K562 (cell line): ENCODE data around the gene DYRK1A. TPM values are rescaled to one million over a fixed set of nuclear protein-coding genes. Genes with fewer than 3 reads are reported as not detected.

Experiments
- BMI1 ChIP-seq: fragments of 150-350 bp; IDR thresholded peaks from 2 replicates; pipeline ENCODE4 v1.6.1; 2014; ENCODE audit warnings: low read length
- BRCA1 ChIP-seq, 2 experiments: fragments of 450-650 bp in 1 of 2; sonication (generic) in 1 of 2; formaldehyde crosslinking in 1 of 2; IDR thresholded peaks; 2 replicates each; pipeline versions ENCODE4 v1.5.0 to v1.6.1; 2017 to 2020; ENCODE audit warnings: mild to moderate bottlenecking in 1 of 2, missing genetic modification reagents in 1 of 2
- CREM ChIP-seq: IDR thresholded peaks from 2 replicates; pipeline ENCODE4 v1.6.1; 2014; ENCODE audit warnings: antibody characterized with exemption, low read depth
- GABPB2 ChIP-seq: fragments of 250-450 bp; sonication (Bioruptor Pico); conservative IDR thresholded peaks from 2 replicates; pipeline ENCODE4 v1.5.1; 2021; ENCODE audit warnings: mild to moderate bottlenecking
- GMEB1 ChIP-seq: fragments of 250-450 bp; sonication (Bioruptor Pico); IDR thresholded peaks from 2 replicates; pipeline ENCODE4 v1.4.0; 2020; ENCODE audit warnings: mild to moderate bottlenecking
- HCFC1 ChIP-seq: IDR thresholded peaks from 2 replicates; pipeline ENCODE4 v1.6.1; 2012; ENCODE audit warnings: low read depth, low read length, improper control_type of control experiment
- HES1 ChIP-seq: fragments of 450-650 bp; IDR thresholded peaks from 2 replicates; pipeline ENCODE4 v1.6.1; 2016; ENCODE audit warnings: low read depth, mild to moderate bottlenecking, moderate library complexity
- HEY1 ChIP-seq: fragments of 250-450 bp; sonication (Bioruptor Pico); IDR thresholded peaks from 2 replicates; pipeline ENCODE4 v1.5.0; 2020; ENCODE audit warnings: mild to moderate bottlenecking, moderate library complexity, borderline replicate concordance
- HNRNPH1 ChIP-seq: fragments of 200-400 bp; formaldehyde crosslinking; optimal IDR thresholded peaks from 2 replicates; pipeline ENCODE3; 2017; ENCODE audit warnings: low read depth, mild to moderate bottlenecking, low read length, moderate library complexity
- MCM3 ChIP-seq: fragments of 450-650 bp; IDR thresholded peaks from 2 replicates; pipeline ENCODE4 v1.6.1; 2016
- NFE2 ChIP-seq: IDR thresholded peaks from 2 replicates; pipeline ENCODE4 v1.6.1; 2014; ENCODE audit warnings: antibody characterized with exemption, low read depth
- NR2F6 ChIP-seq: fragments of 450-650 bp; formaldehyde crosslinking; IDR thresholded peaks from 2 replicates; pipeline ENCODE4 v1.4.0; 2020; ENCODE audit warnings: mild to moderate bottlenecking
- PHF8 ChIP-seq: fragments of 200-600 bp; sonication (generic); IDR thresholded peaks from 2 replicates; pipeline ENCODE4 v1.6.1; 2012; ENCODE audit warnings: mixed run types, mild to moderate bottlenecking, inconsistent platforms, low read length, moderate library complexity, borderline replicate concordance
- PPARD ChIP-seq: fragments of 250-450 bp; sonication (Bioruptor Pico); IDR thresholded peaks from 2 replicates; pipeline ENCODE4 v1.8.0; 2022; ENCODE audit warnings: inconsistent platforms, mild to moderate bottlenecking, moderate library complexity
- PYGO2 ChIP-seq: fragments of 450-650 bp; IDR thresholded peaks from 2 replicates; pipeline ENCODE4 v1.6.1; 2016; ENCODE audit warnings: mild to moderate bottlenecking, missing genetic modification characterization, moderate library complexity, missing compliant biosample characterization
- RBM39 ChIP-seq: fragments of 200-400 bp; formaldehyde crosslinking; optimal IDR thresholded peaks from 2 replicates; pipeline ENCODE3; 2018; ENCODE audit warnings: low read depth, low read length
- RCOR1 ChIP-seq, 2 experiments: IDR thresholded peaks; 2 replicates each; pipeline ENCODE4 v1.6.1; 2012; ENCODE audit warnings: low read depth in 2 of 2, low read length in 2 of 2, borderline replicate concordance in 1 of 2, improper control_type of control experiment in 1 of 2
- SIX5 ChIP-seq, 2 experiments: IDR thresholded peaks; 2 replicates each; pipeline ENCODE4 v1.6.1; 2011; ENCODE audit warnings: low read length in 2 of 2, borderline replicate concordance in 1 of 2, low read depth in 1 of 2, mild to moderate bottlenecking in 1 of 2, moderate library complexity in 1 of 2; ENCODE audit not compliant: insufficient read depth in 1 of 2
- SMAD4 ChIP-seq: fragments of 250-450 bp; sonication (Bioruptor Pico); conservative IDR thresholded peaks from 2 replicates; pipeline ENCODE4 v1.8.0; 2021; ENCODE audit warnings: inconsistent platforms, mild to moderate bottlenecking, moderate library complexity
- SRSF9 ChIP-seq: fragments of 200-400 bp; formaldehyde crosslinking; IDR thresholded peaks from 2 replicates; pipeline ENCODE4 v1.6.1; 2017; ENCODE audit warnings: low read depth, low read length, borderline replicate concordance
- TBL1XR1 ChIP-seq, 2 experiments: IDR thresholded peaks; 2 replicates each; pipeline ENCODE4 v1.6.1; 2012; ENCODE audit warnings: improper control_type of control experiment in 2 of 2, low read length in 2 of 2, mild to moderate bottlenecking in 1 of 2
- THAP7 ChIP-seq: fragments of 250-450 bp; sonication (Bioruptor Pico); IDR thresholded peaks from 2 replicates; pipeline ENCODE4 v1.5.0; 2021
- ZC3H11A ChIP-seq: IDR thresholded peaks from 2 replicates; pipeline ENCODE4 v1.6.1; 2012; ENCODE audit warnings: low read depth, low read length, improper control_type of control experiment
- ZNF146 ChIP-seq: IDR thresholded peaks from one replicate; pipeline ENCODE4 v1.6.1; 2018; ENCODE audit warnings: missing compliant biosample characterization; ENCODE audit not compliant: unreplicated experiment
- ZNF239 ChIP-seq: fragments of 250-450 bp; sonication (Bioruptor Pico); IDR thresholded peaks from 2 replicates; pipeline ENCODE4 v1.4.0; 2020; ENCODE audit warnings: mild to moderate bottlenecking
- ZNF3 ChIP-seq: fragments of 250-450 bp; sonication (Bioruptor Pico); IDR thresholded peaks from 2 replicates; pipeline ENCODE4 v1.5.0; 2021; ENCODE audit warnings: mild to moderate bottlenecking, moderate library complexity
- ZNF347 ChIP-seq: fragments of 450-650 bp; formaldehyde crosslinking; IDR thresholded peaks from 2 replicates; pipeline ENCODE4 v1.4.0; 2020; ENCODE audit warnings: low read depth, mild to moderate bottlenecking, moderate library complexity
- ZNF408 ChIP-seq: fragments of 250-450 bp; sonication (Bioruptor Pico); IDR thresholded peaks from 2 replicates; pipeline ENCODE4 v1.4.0; 2020; ENCODE audit warnings: low read depth, mild to moderate bottlenecking, moderate library complexity
- polyA plus RNA-seq, 8 experiments: library from polyadenylated mRNA; depleted of rRNA in 4 of 8; stranded (reverse) in 5 of 8; unstranded in 3 of 8; fragments of >200 nt; fragmentation: Nextera tagmentation in 2 of 8; fragmentation: Illumina TruSeq in 1 of 8; extraction: Ambion mirVana in 2 of 8; extraction: Trizol in 1 of 8; gene quantifications; 2 replicates each; pipeline versions ENCODE4 v1.2.1 to v1.2.3, GENCODE V29; 2011 to 2014; ENCODE audit warnings: inconsistent platforms in 1 of 8, missing spikeins in 1 of 8
- total RNA-seq, 7 experiments: library from RNA; depleted of rRNA in 6 of 7; stranded (reverse); fragments of >200 nt in 6 of 7; fragmentation: Illumina TruSeq in 2 of 7; extraction: Trizol in 2 of 7; gene quantifications; 2 replicates each; pipeline versions ENCODE4 v1.2.1 to v1.2.3, GENCODE V29; 2011 to 2021; ENCODE audit warnings: low replicate concordance in 1 of 7

The DYRK1A gene
- total and polyA plus RNA-seq, 9 of the 15 experiments (the other 6 are each of a cell fraction or from before 2014, with no cell fraction given), result 3.7 to 64.8 (median 42.3) TPM

- TF ChIP-seq SMAD4 (CRISPR knock-in tag) (no peak), THAP7 (CRISPR knock-in tag) (no peak), BMI1 (no peak), PHF8 (no peak), ZNF347 (CRISPR knock-in tag) (no peak), HEY1 (CRISPR knock-in tag) (no peak), PYGO2 (tag) (no peak), GABPB2 (CRISPR knock-in tag) (no peak), NR2F6 (no peak), HNRNPH1 (no peak), TBL1XR1 (IDR thresholded peaks at IDR 0.05; ENCODE audit: low read length in 2 of 2) (no peak), PPARD (CRISPR knock-in tag) (no peak), SIX5 (IDR thresholded peaks at IDR 0.05; ENCODE audit: borderline replicate concordance in 1 of 2, insufficient read depth in 1 of 2, low read depth in 1 of 2, low read length in 2 of 2) (peak; percentile 12 to 27; a peak in 1 of 4 replicates), ZNF239 (CRISPR knock-in tag) (no peak), BRCA1 (IDR thresholded peaks at IDR 0.05) (no peak), BRCA1 (CRISPR knock-in tag; IDR thresholded peaks at IDR 0.05) (no peak), GMEB1 (0 out of 2 replicates have a peak, but pooled peaks have one; percentile 28), MCM3 (no peak), ZNF146 (CRISPR knock-in tag) (no peak), ZC3H11A (no peak), NFE2 (no peak), ZNF3 (CRISPR knock-in tag) (no peak), HCFC1 (peak; percentile 76), ZNF408 (CRISPR knock-in tag) (no peak), CREM (no peak), HES1 (no peak), RCOR1 (IDR thresholded peaks at IDR 0.05; ENCODE audit: borderline replicate concordance in 1 of 2, low read depth in 2 of 2, low read length in 2 of 2) (no peak), SRSF9 (no peak), RBM39 (no peak)
Measured at GRCh38 chr21:37373539-37373938, 7.0 kb downstream of the DYRK1A start (continued).
